AG04449 (cell line): ENCODE measurements around the gene SUPT6H.

Experiments used
- CTCF ChIA-PET: fragments of 350-600 bp; formaldehyde crosslinking; extraction: SDS; loops from one replicate; lab custom pipeline; 2021; ENCODE audit warnings: antibody characterized with exemption; lab: Yijun Ruan, JAX
- POLR2A ChIA-PET: fragments of 400-600, 350-600 bp; formaldehyde crosslinking; extraction: SDS; loops from one replicate; lab custom pipeline; 2020; ENCODE audit warnings: antibody characterized with exemption, inconsistent platforms; lab: Yijun Ruan, JAX
- DNase-seq: peaks from one replicate; pipeline ENCODE4 v3.0.0-alpha.2; 2010; ENCODE audit warnings: low read depth, low spot score
- H3K4me3 ChIP-seq: 2 replicates; pipeline ENCODE4 v1.5.1; 2011; ENCODE audit warnings: low read depth, mild to moderate bottlenecking, control low read depth, low read length
- CTCF ChIP-seq: IDR thresholded peaks from one replicate; pipeline ENCODE4 v1.5.1; 2011; ENCODE audit warnings: mild to moderate bottlenecking, moderate library complexity, low read length, control low read depth, inconsistent platforms; ENCODE audit not compliant: insufficient read depth; ENCODE audit errors: missing control alignments

The SUPT6H gene

GRCh38 chr17:28700830-28701492, 39.0 kb downstream of the SUPT6H start:
- ChIA-PET POLR2A (interaction anchor here (0.9 kb wide), 1 partner anchor 10 kb away, joined by 3 read pairs; the partner anchor contains the start of gene PROCA1), CTCF (no interaction called here)
- DNase-seq = no peak
- TF ChIP-seq CTCF = no peak
- no peak overlapping the region for H3K4me3 ChIP-seq

- ChIA-PET POLR2A (interaction anchor here (0.7 to 1.6 kb wide), 2 partner anchors 9 to 23 kb away, joined by 3 to 7 read pairs; partner anchors contain the start of gene PROCA1), CTCF (no interaction called here)
Measured at GRCh38 chr17:28702026-28702751, 40.2 kb downstream of the SUPT6H start.

GRCh38 chr17:28702752-28703150, 40.7 kb downstream of the SUPT6H start:
- DNase-seq = no peak
- ChIA-PET POLR2A (interaction anchor here (0.7 to 1.6 kb wide), 2 partner anchors 9 to 24 kb away, joined by 3 to 7 read pairs; partner anchors contain the start of gene PROCA1), CTCF (no interaction called here)
- no peak overlapping the region for H3K4me3 ChIP-seq
- no peak for TF ChIP-seq CTCF

More at GRCh38 chr17:28702026-28702751, 40.2 kb downstream of the SUPT6H start:
- TF ChIP-seq CTCF = no peak
- H3K4me3 ChIP-seq = no peak overlapping the region
- DNase-seq = no peak

GRCh38 chr17:28703552-28704218, 41.7 kb downstream of the SUPT6H start:
- no peak overlapping the region for H3K4me3 ChIP-seq
- ChIA-PET POLR2A (interaction anchor here (1.6 kb wide), 1 partner anchor 8 kb away, joined by 7 read pairs; the partner anchor contains the start of gene PROCA1), CTCF (interaction anchor here (0.5 kb wide), 1 partner anchor 22 kb away, joined by 3 read pairs; no protein-coding TSS in a partner anchor)
- TF ChIP-seq CTCF = no peak
- no peak for DNase-seq

GRCh38 chr17:28704219-28704858, 42.3 kb downstream of the SUPT6H start:
- no peak overlapping the region for H3K4me3 ChIP-seq
- ChIA-PET POLR2A (no interaction called here), CTCF (interaction anchor here (0.5 kb wide), 1 partner anchor 23 kb away, joined by 3 read pairs; no protein-coding TSS in a partner anchor)
- DNase-seq = no peak
- TF ChIP-seq CTCF = no peak
